GM12801 (cell line): ENCODE measurements around the gene COPS7B.

Source experiments
- TF ChIP-seq, protein P1 (sequence below): IDR thresholded peaks from one replicate; pipeline ENCODE4 v1.5.1; 2011; ENCODE audit warnings: control low read depth; ENCODE audit not compliant: insufficient read length; ENCODE audit errors: extremely low read depth

COPS7B gene

GRCh38 chr2:231780909-231781797, 5.1 kb upstream of the COPS7B start, which contains the start of gene PDE6D:
PDE6D (minus strand) TSS chr2:231781282; CDS start chr2:231781114, 168 bp downstream.
- TF ChIP-seq, protein P1, sequence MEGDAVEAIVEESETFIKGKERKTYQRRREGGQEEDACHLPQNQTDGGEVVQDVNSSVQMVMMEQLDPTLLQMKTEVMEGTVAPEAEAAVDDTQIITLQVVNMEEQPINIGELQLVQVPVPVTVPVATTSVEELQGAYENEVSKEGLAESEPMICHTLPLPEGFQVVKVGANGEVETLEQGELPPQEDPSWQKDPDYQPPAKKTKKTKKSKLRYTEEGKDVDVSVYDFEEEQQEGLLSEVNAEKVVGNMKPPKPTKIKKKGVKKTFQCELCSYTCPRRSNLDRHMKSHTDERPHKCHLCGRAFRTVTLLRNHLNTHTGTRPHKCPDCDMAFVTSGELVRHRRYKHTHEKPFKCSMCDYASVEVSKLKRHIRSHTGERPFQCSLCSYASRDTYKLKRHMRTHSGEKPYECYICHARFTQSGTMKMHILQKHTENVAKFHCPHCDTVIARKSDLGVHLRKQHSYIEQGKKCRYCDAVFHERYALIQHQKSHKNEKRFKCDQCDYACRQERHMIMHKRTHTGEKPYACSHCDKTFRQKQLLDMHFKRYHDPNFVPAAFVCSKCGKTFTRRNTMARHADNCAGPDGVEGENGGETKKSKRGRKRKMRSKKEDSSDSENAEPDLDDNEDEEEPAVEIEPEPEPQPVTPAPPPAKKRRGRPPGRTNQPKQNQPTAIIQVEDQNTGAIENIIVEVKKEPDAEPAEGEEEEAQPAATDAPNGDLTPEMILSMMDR, result no peak

DNA sequence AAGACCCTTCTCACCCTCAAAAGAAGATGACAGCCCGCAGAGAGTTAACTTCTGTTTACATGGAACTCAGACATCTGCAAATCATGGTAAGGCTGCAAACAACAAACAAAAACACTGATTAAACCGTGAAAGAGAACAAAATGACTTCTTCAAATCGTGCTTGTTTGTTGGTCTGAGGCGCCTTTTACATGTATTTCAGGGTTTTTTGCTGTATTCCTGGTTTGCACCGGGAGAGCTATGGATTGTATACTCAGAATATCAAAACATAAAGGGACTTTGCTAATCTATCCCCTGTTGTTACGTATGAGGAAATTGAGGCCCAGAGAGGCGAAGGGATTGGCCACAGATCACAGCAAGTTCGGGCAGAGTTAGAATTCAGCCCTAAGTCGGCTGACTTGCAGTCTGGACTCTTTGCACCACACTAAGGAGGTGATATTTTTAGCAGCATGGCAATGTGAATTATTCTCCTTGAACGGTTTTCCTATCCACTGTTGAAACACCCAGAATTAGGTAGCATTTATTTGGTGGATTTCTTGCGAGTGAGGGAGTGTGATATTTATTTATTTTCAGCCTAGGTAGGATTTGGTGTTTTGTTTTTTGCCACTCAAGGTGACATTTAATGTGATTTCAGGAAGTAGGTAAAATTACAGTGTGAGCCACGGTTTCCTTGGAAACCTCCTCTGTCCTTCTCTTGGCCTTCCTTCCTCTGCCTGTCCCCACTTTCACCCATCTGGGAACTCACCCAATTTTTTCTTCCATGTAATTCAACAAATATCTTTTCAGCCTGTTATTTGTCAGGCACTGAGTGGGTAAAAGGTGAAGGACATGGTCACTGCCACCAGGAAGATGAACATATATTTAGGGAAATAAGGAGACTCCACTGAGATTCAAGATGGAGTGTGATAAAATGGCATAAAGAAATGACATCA, 4.2 kb upstream of the COPS7B start:
- TF ChIP-seq, protein P1, result no peak

- TF ChIP-seq, protein P1, result no peak
These were observed 832 bp upstream of the COPS7B start for GRCh38 chr2:231785413-231785812.

DNA sequence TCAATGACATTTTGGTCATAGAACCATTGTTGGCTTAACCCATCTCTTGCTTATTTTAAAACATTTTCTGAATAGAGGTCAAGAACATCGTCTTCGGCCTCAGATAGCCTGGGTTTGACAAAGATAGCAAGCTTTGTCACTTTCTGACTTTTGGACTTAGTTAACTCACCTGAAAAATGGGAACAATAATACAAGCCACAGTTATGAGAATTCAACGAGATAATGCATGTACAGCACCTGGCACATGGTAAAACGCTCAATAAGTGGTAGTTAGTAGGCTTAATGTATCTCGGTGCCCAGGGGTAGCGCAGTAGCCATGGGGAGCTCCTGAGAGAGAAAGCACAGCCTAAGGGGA, 446 bp upstream of the COPS7B start:
- TF ChIP-seq, protein P1, result no peak

GRCh38 chr2:231786917-231787292, 660 bp downstream of the COPS7B start:
- TF ChIP-seq, protein P1, result no peak

DNA sequence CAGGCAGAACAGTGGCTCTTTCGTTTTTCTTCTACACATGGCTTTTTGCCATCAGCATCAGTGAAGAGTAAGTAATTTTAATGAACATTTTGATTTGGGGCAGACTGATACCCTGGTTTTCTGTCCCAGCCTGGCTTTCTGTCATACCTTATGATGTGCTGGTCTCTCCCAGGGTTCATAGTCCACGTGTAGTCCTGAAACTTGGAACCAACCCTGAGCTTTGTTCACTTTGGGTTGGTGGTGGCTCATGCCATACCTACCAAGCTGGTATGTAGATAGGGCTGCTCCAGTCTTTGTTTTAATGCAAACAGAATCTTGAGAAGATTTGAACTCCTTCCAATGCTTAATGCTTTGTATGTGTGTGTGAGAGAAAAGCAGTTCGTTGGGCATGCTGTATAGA, 4.9 kb downstream of the COPS7B start:
- TF ChIP-seq, protein P1, result no peak

DNA sequence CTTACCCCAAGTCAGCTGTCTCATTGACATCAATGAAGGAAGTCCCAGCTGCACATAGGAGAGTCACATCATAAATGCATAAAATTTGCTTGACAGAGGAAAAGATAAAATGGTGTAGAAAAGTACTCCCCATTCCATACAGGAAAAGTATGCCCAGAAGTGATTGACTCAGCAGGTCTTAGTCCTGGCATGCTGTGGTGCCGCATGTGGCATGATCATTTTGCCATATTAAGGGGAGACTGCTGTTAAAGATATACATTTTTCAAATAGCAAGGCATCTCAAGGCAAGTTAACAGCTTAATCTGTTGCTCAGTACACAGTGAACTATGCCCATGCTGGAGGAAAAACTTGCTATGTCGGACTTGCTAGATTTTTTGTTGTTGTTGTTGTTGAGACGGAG, 8.1 kb downstream of the COPS7B start:
- TF ChIP-seq, protein P1, result no peak
